H1 (cell line): ENCODE measurements around the gene ST6GALNAC3. TPM values are rescaled to one million over a fixed set of nuclear protein-coding genes. Genes with fewer than 3 reads are reported as not detected.

Experiments used
- ATF2 ChIP-seq: IDR thresholded peaks from 2 replicates; pipeline ENCODE4 v1.6.1; 2012; ENCODE audit warnings: low read length, inconsistent platforms
- GABPA ChIP-seq: IDR thresholded peaks from 2 replicates; pipeline ENCODE4 v1.6.1; 2011; ENCODE audit warnings: mild to moderate bottlenecking, low read length, moderate library complexity, borderline replicate concordance; ENCODE audit not compliant: insufficient read depth
- GTF2F1 ChIP-seq: IDR thresholded peaks from 2 replicates; pipeline ENCODE4 v1.6.1; 2012; ENCODE audit warnings: low read depth, low read length, improper control_type of control experiment, borderline replicate concordance
- KDM5A ChIP-seq: fragments of 200-600 bp; IDR thresholded peaks from 2 replicates; pipeline ENCODE4 v1.7.1; 2012; ENCODE audit warnings: mild to moderate bottlenecking, low read length, inconsistent platforms, mixed read lengths
- RFX5 ChIP-seq: IDR thresholded peaks from 2 replicates; pipeline ENCODE4 v1.6.1; 2011; ENCODE audit warnings: low read depth, low read length, improper control_type of control experiment, borderline replicate concordance
- SRF ChIP-seq: IDR thresholded peaks from 2 replicates; pipeline ENCODE4 v1.6.1; 2011; ENCODE audit warnings: mild to moderate bottlenecking, low read depth, low read length, moderate library complexity
- TEAD4 ChIP-seq: IDR thresholded peaks from 2 replicates; pipeline ENCODE4 v1.6.1; 2012; ENCODE audit warnings: low read depth, low read length, inconsistent platforms, mixed read lengths
- polyA plus RNA-seq, 7 experiments: library from polyadenylated mRNA; depleted of rRNA in 3 of 7; stranded (reverse) in 5 of 7; unstranded in 2 of 7; fragments of >200 nt in 5 of 7; fragments of 200-250 nt in 2 of 7; gene quantifications; 1 replicate in 5 of 7; 2 replicates in 1 of 7; 4 replicates in 1 of 7; pipeline versions ENCODE4 v1.2.1 to v1.2.3, GENCODE V29; 2011 to 2013; ENCODE audit warnings: missing spikeins in 2 of 7, mixed read lengths in 2 of 7
- total RNA-seq: library from RNA; stranded (reverse); fragmentation: NEBNext Ultra II Directional; extraction: Animal tissue kit (Norgen Biotek cat#: 25700); gene quantifications from 2 replicates; pipeline ENCODE4 v1.2.1, GENCODE V29; 2021
- TF ChIP-seq, protein P1 (sequence below): fragments of 300-600 bp; sonication (generic); IDR thresholded peaks from 2 replicates; pipeline ENCODE4 v1.7.1; 2012; ENCODE audit warnings: low read length, moderate library complexity, mild to moderate bottlenecking, inconsistent platforms; ENCODE audit not compliant: insufficient replicate concordance

ST6GALNAC3 gene
- total and polyA plus RNA-seq, 2 of the 8 experiments (the other 6 are each of a cell fraction or from before 2014, with no cell fraction given), result 4.9 to 19.0 TPM

DNA sequence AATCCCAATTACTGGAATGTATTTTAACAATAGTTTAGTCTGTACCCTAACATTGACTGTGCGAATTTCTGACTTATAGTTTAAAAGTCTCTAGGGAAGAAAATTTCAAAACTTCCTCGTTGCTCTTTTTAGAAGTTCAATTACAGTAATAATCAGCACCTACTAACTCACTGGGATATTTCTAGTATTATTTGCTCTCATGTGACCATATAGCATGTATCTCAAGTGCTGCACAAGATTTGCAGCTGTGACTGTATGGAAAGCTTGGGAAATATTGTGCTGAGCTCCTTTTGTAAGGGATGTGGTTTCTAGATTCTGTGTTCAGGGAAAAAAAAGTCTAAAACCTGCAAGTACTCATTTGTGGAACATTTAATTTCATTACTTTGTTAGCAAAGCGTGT is 153.1 kb downstream of the ST6GALNAC3 start (continued):
- TF ChIP-seq, protein P1, sequence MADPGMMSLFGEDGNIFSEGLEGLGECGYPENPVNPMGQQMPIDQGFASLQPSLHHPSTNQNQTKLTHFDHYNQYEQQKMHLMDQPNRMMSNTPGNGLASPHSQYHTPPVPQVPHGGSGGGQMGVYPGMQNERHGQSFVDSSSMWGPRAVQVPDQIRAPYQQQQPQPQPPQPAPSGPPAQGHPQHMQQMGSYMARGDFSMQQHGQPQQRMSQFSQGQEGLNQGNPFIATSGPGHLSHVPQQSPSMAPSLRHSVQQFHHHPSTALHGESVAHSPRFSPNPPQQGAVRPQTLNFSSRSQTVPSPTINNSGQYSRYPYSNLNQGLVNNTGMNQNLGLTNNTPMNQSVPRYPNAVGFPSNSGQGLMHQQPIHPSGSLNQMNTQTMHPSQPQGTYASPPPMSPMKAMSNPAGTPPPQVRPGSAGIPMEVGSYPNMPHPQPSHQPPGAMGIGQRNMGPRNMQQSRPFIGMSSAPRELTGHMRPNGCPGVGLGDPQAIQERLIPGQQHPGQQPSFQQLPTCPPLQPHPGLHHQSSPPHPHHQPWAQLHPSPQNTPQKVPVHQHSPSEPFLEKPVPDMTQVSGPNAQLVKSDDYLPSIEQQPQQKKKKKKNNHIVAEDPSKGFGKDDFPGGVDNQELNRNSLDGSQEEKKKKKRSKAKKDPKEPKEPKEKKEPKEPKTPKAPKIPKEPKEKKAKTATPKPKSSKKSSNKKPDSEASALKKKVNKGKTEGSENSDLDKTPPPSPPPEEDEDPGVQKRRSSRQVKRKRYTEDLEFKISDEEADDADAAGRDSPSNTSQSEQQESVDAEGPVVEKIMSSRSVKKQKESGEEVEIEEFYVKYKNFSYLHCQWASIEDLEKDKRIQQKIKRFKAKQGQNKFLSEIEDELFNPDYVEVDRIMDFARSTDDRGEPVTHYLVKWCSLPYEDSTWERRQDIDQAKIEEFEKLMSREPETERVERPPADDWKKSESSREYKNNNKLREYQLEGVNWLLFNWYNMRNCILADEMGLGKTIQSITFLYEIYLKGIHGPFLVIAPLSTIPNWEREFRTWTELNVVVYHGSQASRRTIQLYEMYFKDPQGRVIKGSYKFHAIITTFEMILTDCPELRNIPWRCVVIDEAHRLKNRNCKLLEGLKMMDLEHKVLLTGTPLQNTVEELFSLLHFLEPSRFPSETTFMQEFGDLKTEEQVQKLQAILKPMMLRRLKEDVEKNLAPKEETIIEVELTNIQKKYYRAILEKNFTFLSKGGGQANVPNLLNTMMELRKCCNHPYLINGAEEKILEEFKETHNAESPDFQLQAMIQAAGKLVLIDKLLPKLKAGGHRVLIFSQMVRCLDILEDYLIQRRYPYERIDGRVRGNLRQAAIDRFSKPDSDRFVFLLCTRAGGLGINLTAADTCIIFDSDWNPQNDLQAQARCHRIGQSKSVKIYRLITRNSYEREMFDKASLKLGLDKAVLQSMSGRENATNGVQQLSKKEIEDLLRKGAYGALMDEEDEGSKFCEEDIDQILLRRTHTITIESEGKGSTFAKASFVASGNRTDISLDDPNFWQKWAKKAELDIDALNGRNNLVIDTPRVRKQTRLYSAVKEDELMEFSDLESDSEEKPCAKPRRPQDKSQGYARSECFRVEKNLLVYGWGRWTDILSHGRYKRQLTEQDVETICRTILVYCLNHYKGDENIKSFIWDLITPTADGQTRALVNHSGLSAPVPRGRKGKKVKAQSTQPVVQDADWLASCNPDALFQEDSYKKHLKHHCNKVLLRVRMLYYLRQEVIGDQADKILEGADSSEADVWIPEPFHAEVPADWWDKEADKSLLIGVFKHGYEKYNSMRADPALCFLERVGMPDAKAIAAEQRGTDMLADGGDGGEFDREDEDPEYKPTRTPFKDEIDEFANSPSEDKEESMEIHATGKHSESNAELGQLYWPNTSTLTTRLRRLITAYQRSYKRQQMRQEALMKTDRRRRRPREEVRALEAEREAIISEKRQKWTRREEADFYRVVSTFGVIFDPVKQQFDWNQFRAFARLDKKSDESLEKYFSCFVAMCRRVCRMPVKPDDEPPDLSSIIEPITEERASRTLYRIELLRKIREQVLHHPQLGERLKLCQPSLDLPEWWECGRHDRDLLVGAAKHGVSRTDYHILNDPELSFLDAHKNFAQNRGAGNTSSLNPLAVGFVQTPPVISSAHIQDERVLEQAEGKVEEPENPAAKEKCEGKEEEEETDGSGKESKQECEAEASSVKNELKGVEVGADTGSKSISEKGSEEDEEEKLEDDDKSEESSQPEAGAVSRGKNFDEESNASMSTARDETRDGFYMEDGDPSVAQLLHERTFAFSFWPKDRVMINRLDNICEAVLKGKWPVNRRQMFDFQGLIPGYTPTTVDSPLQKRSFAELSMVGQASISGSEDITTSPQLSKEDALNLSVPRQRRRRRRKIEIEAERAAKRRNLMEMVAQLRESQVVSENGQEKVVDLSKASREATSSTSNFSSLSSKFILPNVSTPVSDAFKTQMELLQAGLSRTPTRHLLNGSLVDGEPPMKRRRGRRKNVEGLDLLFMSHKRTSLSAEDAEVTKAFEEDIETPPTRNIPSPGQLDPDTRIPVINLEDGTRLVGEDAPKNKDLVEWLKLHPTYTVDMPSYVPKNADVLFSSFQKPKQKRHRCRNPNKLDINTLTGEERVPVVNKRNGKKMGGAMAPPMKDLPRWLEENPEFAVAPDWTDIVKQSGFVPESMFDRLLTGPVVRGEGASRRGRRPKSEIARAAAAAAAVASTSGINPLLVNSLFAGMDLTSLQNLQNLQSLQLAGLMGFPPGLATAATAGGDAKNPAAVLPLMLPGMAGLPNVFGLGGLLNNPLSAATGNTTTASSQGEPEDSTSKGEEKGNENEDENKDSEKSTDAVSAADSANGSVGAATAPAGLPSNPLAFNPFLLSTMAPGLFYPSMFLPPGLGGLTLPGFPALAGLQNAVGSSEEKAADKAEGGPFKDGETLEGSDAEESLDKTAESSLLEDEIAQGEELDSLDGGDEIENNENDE, result no peak
- no peak for TF ChIP-seq SRF
- TF ChIP-seq GTF2F1, result no peak
- TF ChIP-seq GABPA, result no peak
- TF ChIP-seq KDM5A, result no peak
- no peak for TF ChIP-seq RFX5
- TF ChIP-seq ATF2, result no peak
- no peak for TF ChIP-seq TEAD4
